ENCODE measurements around the gene CDC42BPG.

GRCh38 chr11:64809781-64810241 lies 34.6 kb downstream of the CDC42BPG start:
- TF ChIP-seq CTCF (IDR thresholded peaks at IDR 0.05; ENCODE audit: low read length) = no peak
- TF ChIP-seq EZH2 (IDR thresholded peaks at IDR 0.05; ENCODE audit: borderline replicate concordance, low read length) = no peak
